HG03442 (cell line): Measurements from ENCODE around the gene LIG1.
A peak's percentile ranks its signal among the peaks of the same experiment; 100 is the strongest.

Source experiments
- ATAC-seq: cut with Tn5 transposase; IDR thresholded peaks from one replicate; pipeline ENCODE4 v1.9.1; 2021; ENCODE audit warnings: mild to moderate bottlenecking, moderate library complexity; ENCODE audit not compliant: unreplicated experiment

Gene LIG1

GRCh38 chr19:48182434-48182833 lies 12.3 kb upstream of the LIG1 start:
- no peak for ATAC-seq

GRCh38 chr19:48181505-48181904 lies 11.4 kb upstream of the LIG1 start:
- no peak for ATAC-seq

GRCh38 chr19:48176226-48176625 lies 6.1 kb upstream of the LIG1 start:
- no peak for ATAC-seq

- no peak for ATAC-seq
Observed at GRCh38 chr19:48175578-48175977, 5.4 kb upstream of the LIG1 start.

GRCh38 chr19:48174445-48175030 lies 4.4 kb upstream of the LIG1 start:
- no peak for ATAC-seq

- ATAC-seq: no peak
Observed at GRCh38 chr19:48171710-48172109, 1.6 kb upstream of the LIG1 start.

GRCh38 chr19:48170817-48171347 lies 738 bp upstream of the LIG1 start:
- no peak for ATAC-seq

- peak; percentile 22 for ATAC-seq
Observed at GRCh38 chr19:48169578-48169938, 586 bp downstream of the LIG1 start.

- no peak for ATAC-seq
Observed at GRCh38 chr19:48168689-48169088, 1.5 kb downstream of the LIG1 start.

GRCh38 chr19:48158210-48158790 lies 11.8 kb downstream of the LIG1 start:
- ATAC-seq: no peak

GRCh38 chr19:48154003-48154402 lies 16.1 kb downstream of the LIG1 start:
- ATAC-seq: no peak

- ATAC-seq: no peak
Observed at GRCh38 chr19:48152551-48152950, 17.6 kb downstream of the LIG1 start.

GRCh38 chr19:48149430-48149829 lies 20.7 kb downstream of the LIG1 start:
- no peak for ATAC-seq

GRCh38 chr19:48148576-48148975 lies 21.6 kb downstream of the LIG1 start:
- ATAC-seq: no peak

- ATAC-seq: no peak
Observed at GRCh38 chr19:48147597-48148175, 22.5 kb downstream of the LIG1 start.

GRCh38 chr19:48139053-48139452 lies 31.1 kb downstream of the LIG1 start:
- ATAC-seq: no peak

GRCh38 chr19:48137411-48137810 lies 32.7 kb downstream of the LIG1 start:
- ATAC-seq: no peak

- no peak for ATAC-seq
Observed at GRCh38 chr19:48136547-48136946, 33.6 kb downstream of the LIG1 start.

GRCh38 chr19:48135411-48135810 lies 34.7 kb downstream of the LIG1 start:
- no peak for ATAC-seq

GRCh38 chr19:48133094-48133493 lies 37.0 kb downstream of the LIG1 start:
- ATAC-seq: no peak

- no peak for ATAC-seq
Observed at GRCh38 chr19:48127561-48127960, 42.6 kb downstream of the LIG1 start.

- ATAC-seq: no peak
Observed at GRCh38 chr19:48123907-48124651, 46.1 kb downstream of the LIG1 start.
